Loucy (cell line): ENCODE results near the gene ZDHHC14.

Experiments
- H2AFZ ChIP-seq: fragments of 200-600 bp; sonication (generic); 2 replicates; pipeline ENCODE4 v1.6.0; 2016; ENCODE audit warnings: antibody characterized with exemption, mild to moderate bottlenecking, low read length, moderate library complexity
- H3F3A ChIP-seq: fragments of 200-600 bp; 2 replicates; pipeline ENCODE4 v1.6.0; 2016; ENCODE audit warnings: antibody characterized with exemption, low read depth, mild to moderate bottlenecking
- H3K27me3 ChIP-seq: fragments of 200-600 bp; sonication (generic); 2 replicates; pipeline ENCODE4 v1.6.1; 2014; ENCODE audit warnings: low read length, mild to moderate bottlenecking; ENCODE audit not compliant: insufficient read depth, poor library complexity, severe bottlenecking
- H3K36me3 ChIP-seq: fragments of 200-600 bp; sonication (generic); 2 replicates; pipeline ENCODE4 v1.6.1; 2016; ENCODE audit warnings: low read length; ENCODE audit not compliant: insufficient read depth
- H3K4me1 ChIP-seq: fragments of 200-600 bp; sonication (generic); 2 replicates; pipeline ENCODE4 v1.5.1; 2014; ENCODE audit warnings: low read length, mild to moderate bottlenecking; ENCODE audit not compliant: insufficient read depth, poor library complexity, severe bottlenecking
- H3K4me2 ChIP-seq: fragments of 200-600 bp; sonication (generic); 2 replicates; pipeline ENCODE4 v1.6.0; 2014; ENCODE audit warnings: antibody characterized with exemption, low read length, low read depth, mild to moderate bottlenecking; ENCODE audit not compliant: poor library complexity, severe bottlenecking
- H3K4me3 ChIP-seq: fragments of 200-600 bp; sonication (generic); 2 replicates; pipeline ENCODE4 v1.5.1; 2014; ENCODE audit warnings: low read length, mild to moderate bottlenecking, mixed read lengths; ENCODE audit not compliant: poor library complexity, severe bottlenecking
- H3K79me2 ChIP-seq: fragments of 200-600 bp; sonication (generic); 2 replicates; pipeline ENCODE4 v1.6.1; 2014; ENCODE audit warnings: low read length; ENCODE audit not compliant: insufficient read depth
- H3K9ac ChIP-seq: fragments of 200-600 bp; sonication (generic); 2 replicates; pipeline ENCODE4 v1.6.0; 2014; ENCODE audit warnings: mild to moderate bottlenecking, low read depth, low read length, moderate library complexity; ENCODE audit not compliant: poor library complexity, severe bottlenecking
- H3K9me2 ChIP-seq: fragments of 200-600 bp; sonication (generic); replicated peaks from 2 replicates; pipeline ENCODE4 v1.6.1; 2016; ENCODE audit warnings: low read depth, low read length, mixed read lengths
- H3K9me3 ChIP-seq: fragments of 200-600 bp; sonication (generic); 2 replicates; pipeline ENCODE4 v1.6.1; 2014; ENCODE audit warnings: mild to moderate bottlenecking, antibody characterized with exemption, low read length, low read depth; ENCODE audit not compliant: insufficient read depth
- H4K20me1 ChIP-seq: fragments of 200-600 bp; sonication (generic); 2 replicates; pipeline ENCODE4 v1.6.0; 2014; ENCODE audit warnings: antibody characterized with exemption, low read length, mild to moderate bottlenecking; ENCODE audit not compliant: insufficient read depth, poor library complexity, severe bottlenecking
- CTCF ChIP-seq: fragments of 200-600 bp; sonication (generic); conservative IDR thresholded peaks from 2 replicates; pipeline ENCODE4 v1.5.1; 2014; ENCODE audit warnings: mild to moderate bottlenecking, antibody characterized with exemption, low read length
- EZH2phosphoT487 ChIP-seq: fragments of 200-600 bp; IDR thresholded peaks from 2 replicates; pipeline ENCODE4 v1.6.1; 2018; ENCODE audit warnings: antibody characterized with exemption, mild to moderate bottlenecking, moderate library complexity, borderline replicate concordance

ZDHHC14 gene

GRCh38 chr6:157471895-157472686 is 91.1 kb downstream of the ZDHHC14 start:
- Histone ChIP-seq H3K9ac (no peak overlapping the region), H3K9me2 (no peaks in the 10 kb centered on the region), H3K4me3 (no peak overlapping the region), H4K20me1 (no peaks in the 10 kb centered on the region), H3F3A (no peaks in the 10 kb centered on the region), H3K36me3 (no peaks in the 10 kb centered on the region), H3K27me3 (no peaks in the 10 kb centered on the region), H3K9me3 (no peaks in the 10 kb centered on the region), H3K79me2 (no peaks in the 10 kb centered on the region), H3K4me2 (no peak overlapping the region), H3K4me1 (no peaks in the 10 kb centered on the region), H2AFZ (no peak overlapping the region)
- TF ChIP-seq CTCF (no peak), EZH2phosphoT487 (no peak)

DNA sequence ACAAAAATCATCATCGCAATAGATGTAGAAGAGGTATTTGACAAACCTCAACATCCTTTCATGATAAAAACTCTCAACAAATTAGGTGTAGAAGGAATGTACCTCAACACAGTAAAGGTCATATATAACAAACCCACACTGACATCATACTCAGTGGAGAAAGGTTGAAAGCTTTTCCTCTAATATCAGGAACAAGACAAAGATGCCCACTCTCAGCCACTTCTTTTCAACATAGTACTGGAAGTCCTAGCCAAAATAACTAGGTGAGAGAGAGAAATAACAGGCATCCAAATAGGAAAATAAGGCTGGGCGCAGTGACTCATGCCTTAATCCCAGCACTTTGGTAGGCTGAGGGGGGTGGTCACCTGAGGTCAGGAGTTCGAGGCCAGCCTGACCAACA is 95.8 kb downstream of the ZDHHC14 start:
- no peak for TF ChIP-seq EZH2phosphoT487
- TF ChIP-seq CTCF, result no peak
- H3K36me3 ChIP-seq, result no peaks in the 10 kb centered on the region
- no peaks in the 10 kb centered on the region for H3K9me2 ChIP-seq
- no peaks in the 10 kb centered on the region for H3K4me1 ChIP-seq
- no peak overlapping the region for H3K4me2 ChIP-seq
- H3K27me3 ChIP-seq, result no peaks in the 10 kb centered on the region
- H3K9ac ChIP-seq, result no peak overlapping the region
- no peaks in the 10 kb centered on the region for H3K79me2 ChIP-seq
- H2AFZ ChIP-seq, result no peak overlapping the region
- H4K20me1 ChIP-seq, result no peaks in the 10 kb centered on the region
- no peaks in the 10 kb centered on the region for H3F3A ChIP-seq
- H3K4me3 ChIP-seq, result no peak overlapping the region
- no peaks in the 10 kb centered on the region for H3K9me3 ChIP-seq

DNA sequence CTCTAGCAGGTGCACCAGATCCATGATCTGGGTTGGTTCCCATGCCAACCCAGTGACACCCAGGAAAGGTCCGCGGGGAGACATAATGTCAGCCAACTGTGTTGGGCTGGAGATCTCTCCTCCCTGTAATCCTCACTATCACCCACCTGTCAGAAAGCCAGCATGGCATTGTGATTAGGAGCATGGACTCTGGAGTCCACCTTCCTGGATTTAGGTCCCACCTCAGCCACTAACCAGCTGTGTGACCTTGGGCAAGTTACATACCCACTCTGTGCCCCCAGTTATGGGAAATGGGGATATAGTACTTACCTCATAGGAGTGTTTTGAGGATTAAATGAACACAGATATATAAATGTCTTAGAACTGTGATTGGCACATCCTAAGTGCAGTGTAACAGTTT is 97.9 kb downstream of the ZDHHC14 start:
- H3K79me2 ChIP-seq, result no peaks in the 10 kb centered on the region

More for the DNA sequence above, 97.9 kb downstream of the ZDHHC14 start:
- Histone ChIP-seq H3K9me3 (no peaks in the 10 kb centered on the region), H3F3A (no peaks in the 10 kb centered on the region), H4K20me1 (no peaks in the 10 kb centered on the region), H3K36me3 (no peaks in the 10 kb centered on the region), H3K27me3 (no peaks in the 10 kb centered on the region), H3K4me1 (no peaks in the 10 kb centered on the region), H2AFZ (no peak overlapping the region), H3K9ac (no peak overlapping the region), H3K9me2 (no peaks in the 10 kb centered on the region), H3K4me3 (no peak overlapping the region), H3K4me2 (no peak overlapping the region)
- TF ChIP-seq CTCF, result no peak
- no peak for TF ChIP-seq EZH2phosphoT487
